HepG2 (cell line): ENCODE data around the gene VEZF1. TPM values are rescaled to one million over a fixed set of nuclear protein-coding genes. Genes with fewer than 3 reads are reported as not detected.

Source experiments
- IRF2 ChIP-seq: IDR thresholded peaks from 2 replicates; pipeline ENCODE4 v1.6.1; 2018; ENCODE audit warnings: missing genetic modification reagents, missing compliant biosample characterization
- SRSF9 ChIP-seq: fragments of 200-400 bp; formaldehyde crosslinking; IDR thresholded peaks from 2 replicates; pipeline ENCODE4 v1.6.1; 2018; ENCODE audit warnings: borderline replicate concordance, mild to moderate bottlenecking, low read depth, low read length; ENCODE audit not compliant: insufficient read depth, poor library complexity, severe bottlenecking
- STAT5B ChIP-seq: sonication (generic); formaldehyde crosslinking; IDR thresholded peaks from 2 replicates; pipeline ENCODE4 v1.4.0; 2020; ENCODE audit warnings: missing genetic modification reagents
- ZNF143 ChIP-seq: sonication (generic); formaldehyde crosslinking; IDR thresholded peaks from 2 replicates; pipeline ENCODE4 v1.4.0; 2020; ENCODE audit warnings: missing genetic modification reagents
- ZNF180 ChIP-seq: sonication (generic); formaldehyde crosslinking; IDR thresholded peaks from 2 replicates; pipeline ENCODE4 v1.4.0; 2020; ENCODE audit warnings: low read depth, missing genetic modification reagents, borderline replicate concordance
- ZNF3 ChIP-seq: IDR thresholded peaks from 2 replicates; pipeline ENCODE4 v1.7.0; 2017; ENCODE audit warnings: inconsistent platforms
- ZNF354B ChIP-seq: sonication (generic); formaldehyde crosslinking; IDR thresholded peaks from 2 replicates; pipeline ENCODE4 v1.8.0; 2022; ENCODE audit warnings: mild to moderate bottlenecking, missing genetic modification reagents
- ZNF737 ChIP-seq: sonication (generic); formaldehyde crosslinking; IDR thresholded peaks from 2 replicates; pipeline ENCODE4 v1.5.0; 2020; ENCODE audit warnings: missing genetic modification reagents, mild to moderate bottlenecking, borderline replicate concordance
- ZNF747 ChIP-seq: sonication (generic); formaldehyde crosslinking; IDR thresholded peaks from 2 replicates; pipeline ENCODE4 v1.8.1; 2023; ENCODE audit warnings: missing genetic modification reagents, mild to moderate bottlenecking, borderline replicate concordance
- polyA plus RNA-seq, 8 experiments: library from polyadenylated mRNA; depleted of rRNA in 3 of 8; stranded (reverse) in 7 of 8; unstranded in 1 of 8; fragments of >200 nt; fragmentation: Illumina TruSeq in 4 of 8; extraction: Trizol in 4 of 8; gene quantifications; 2 replicates each; pipeline versions ENCODE4 v1.2.1 to v1.2.3, GENCODE V29; 2011 to 2016; ENCODE audit warnings: low read depth in 4 of 8, missing spikeins in 1 of 8, mixed read lengths in 1 of 8; ENCODE audit not compliant: insufficient read depth in 1 of 8
- total RNA-seq, 5 experiments: library from RNA; depleted of rRNA; stranded (reverse); fragments of >200 nt; fragmentation: Illumina TruSeq; extraction: Trizol; gene quantifications; 2 replicates each; pipeline ENCODE4 v1.2.3, GENCODE V29; 2016; ENCODE audit warnings: low read depth in 1 of 5
- TF ChIP-seq, protein P1 (sequence below): sonication (generic); formaldehyde crosslinking; IDR thresholded peaks from 2 replicates; pipeline ENCODE4 v1.9.0; 2021; ENCODE audit warnings: missing genetic modification reagents, mild to moderate bottlenecking, borderline replicate concordance
- TF ChIP-seq, protein P2 (sequence below): conservative IDR thresholded peaks from 2 replicates; pipeline ENCODE4 v1.6.1; 2018; ENCODE audit warnings: missing genetic modification reagents
- TF ChIP-seq, protein P3 (sequence below): sonication (generic); formaldehyde crosslinking; IDR thresholded peaks from 2 replicates; pipeline ENCODE4 v1.5.1; 2020; ENCODE audit warnings: missing genetic modification reagents, mild to moderate bottlenecking, borderline replicate concordance

Gene VEZF1
- total and polyA plus RNA-seq, 2 of the 13 experiments (the other 11 are each of a cell fraction or from before 2014, with no cell fraction given): 45.9 to 49.7 TPM

DNA sequence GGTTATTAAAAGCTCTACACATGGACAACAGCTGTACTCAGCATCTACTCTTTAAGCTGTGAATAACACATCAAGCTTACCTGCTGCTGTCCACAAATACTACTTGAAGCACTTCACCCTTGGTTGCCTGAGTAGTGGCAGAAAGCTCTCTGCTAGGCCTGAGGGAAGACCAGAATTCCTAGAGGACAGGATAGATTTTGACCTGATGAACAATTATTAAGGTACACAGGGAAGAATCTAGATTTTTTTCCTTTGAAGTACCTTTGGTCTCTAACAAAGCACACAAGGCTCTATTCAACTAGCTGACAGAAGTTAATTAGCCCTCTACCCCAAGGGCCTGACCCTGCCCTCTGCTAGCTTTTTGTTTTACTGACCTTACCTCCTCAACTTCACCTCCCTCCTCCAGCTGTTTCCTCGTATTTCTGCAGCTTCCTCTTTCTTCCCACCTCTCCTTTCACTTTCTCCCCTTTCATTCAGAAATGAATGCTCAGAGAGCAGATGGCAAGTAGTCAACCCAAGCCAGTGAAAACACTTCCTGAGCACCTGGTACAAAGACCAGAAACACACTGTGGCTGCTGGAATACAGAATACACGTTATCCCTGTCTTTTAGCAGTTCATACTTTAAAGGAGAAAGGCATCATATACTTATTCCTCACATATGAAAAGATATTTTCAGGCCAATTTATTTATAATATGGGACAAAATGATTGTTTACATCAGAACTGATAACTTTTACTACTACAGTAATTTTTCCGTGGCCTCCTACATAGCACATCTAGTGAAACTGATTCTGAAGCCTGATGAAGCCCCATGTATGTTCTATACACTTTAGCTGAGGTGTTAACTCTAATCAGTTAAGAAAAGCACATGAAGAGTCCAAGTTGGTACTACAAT, 5.7 kb upstream of the VEZF1 start (continued):
- TF ChIP-seq, protein P1, sequence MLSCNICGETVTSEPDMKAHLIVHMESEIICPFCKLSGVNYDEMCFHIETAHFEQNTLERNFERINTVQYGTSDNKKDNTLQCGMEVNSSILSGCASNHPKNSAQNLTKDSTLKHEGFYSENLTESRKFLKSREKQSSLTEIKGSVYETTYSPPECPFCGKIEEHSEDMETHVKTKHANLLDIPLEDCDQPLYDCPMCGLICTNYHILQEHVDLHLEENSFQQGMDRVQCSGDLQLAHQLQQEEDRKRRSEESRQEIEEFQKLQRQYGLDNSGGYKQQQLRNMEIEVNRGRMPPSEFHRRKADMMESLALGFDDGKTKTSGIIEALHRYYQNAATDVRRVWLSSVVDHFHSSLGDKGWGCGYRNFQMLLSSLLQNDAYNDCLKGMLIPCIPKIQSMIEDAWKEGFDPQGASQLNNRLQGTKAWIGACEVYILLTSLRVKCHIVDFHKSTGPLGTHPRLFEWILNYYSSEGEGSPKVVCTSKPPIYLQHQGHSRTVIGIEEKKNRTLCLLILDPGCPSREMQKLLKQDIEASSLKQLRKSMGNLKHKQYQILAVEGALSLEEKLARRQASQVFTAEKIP: no peak
- TF ChIP-seq, protein P2, sequence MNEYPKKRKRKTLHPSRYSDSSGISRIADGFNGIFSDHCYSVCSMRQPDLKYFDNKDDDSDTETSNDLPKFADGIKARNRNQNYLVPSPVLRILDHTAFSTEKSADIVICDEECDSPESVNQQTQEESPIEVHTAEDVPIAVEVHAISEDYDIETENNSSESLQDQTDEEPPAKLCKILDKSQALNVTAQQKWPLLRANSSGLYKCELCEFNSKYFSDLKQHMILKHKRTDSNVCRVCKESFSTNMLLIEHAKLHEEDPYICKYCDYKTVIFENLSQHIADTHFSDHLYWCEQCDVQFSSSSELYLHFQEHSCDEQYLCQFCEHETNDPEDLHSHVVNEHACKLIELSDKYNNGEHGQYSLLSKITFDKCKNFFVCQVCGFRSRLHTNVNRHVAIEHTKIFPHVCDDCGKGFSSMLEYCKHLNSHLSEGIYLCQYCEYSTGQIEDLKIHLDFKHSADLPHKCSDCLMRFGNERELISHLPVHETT (CRISPR knock-in tag): no peak
- TF ChIP-seq ZNF3 (no peak), ZNF747 (CRISPR knock-in tag) (no peak), STAT5B (CRISPR knock-in tag) (no peak), SRSF9 (no peak), ZNF143 (CRISPR knock-in tag) (no peak), ZNF180 (CRISPR knock-in tag) (no peak), IRF2 (CRISPR knock-in tag) (peak; percentile 29; the same call in 1 of the 2 replicates), ZNF737 (CRISPR knock-in tag) (no peak), ZNF354B (CRISPR knock-in tag) (no peak)
- TF ChIP-seq, protein P3, sequence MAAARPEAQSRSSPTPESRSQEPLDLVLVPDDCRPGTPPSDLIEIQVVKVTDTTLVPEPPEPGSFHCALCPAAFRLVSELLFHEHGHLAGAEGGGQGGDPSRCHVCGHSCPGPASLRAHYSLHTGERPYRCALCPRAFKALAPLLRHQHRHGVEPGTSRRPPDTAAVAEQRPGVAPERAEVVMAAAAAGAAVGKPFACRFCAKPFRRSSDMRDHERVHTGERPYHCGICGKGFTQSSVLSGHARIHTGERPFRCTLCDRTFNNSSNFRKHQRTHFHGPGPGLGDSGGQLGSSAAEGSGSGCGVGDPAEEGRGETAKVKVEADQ: no peak
